ENCODE measurements around the gene EXPH5. TPM values are rescaled to one million over a fixed set of nuclear protein-coding genes. Genes with fewer than 3 reads are reported as not detected.

The EXPH5 gene
- total and polyA plus RNA-seq, 9 of the 15 experiments (the other 6 are each of a cell fraction or from before 2014, with no cell fraction given) = 1.3 to 8.5 (median 4.8) TPM

DNA sequence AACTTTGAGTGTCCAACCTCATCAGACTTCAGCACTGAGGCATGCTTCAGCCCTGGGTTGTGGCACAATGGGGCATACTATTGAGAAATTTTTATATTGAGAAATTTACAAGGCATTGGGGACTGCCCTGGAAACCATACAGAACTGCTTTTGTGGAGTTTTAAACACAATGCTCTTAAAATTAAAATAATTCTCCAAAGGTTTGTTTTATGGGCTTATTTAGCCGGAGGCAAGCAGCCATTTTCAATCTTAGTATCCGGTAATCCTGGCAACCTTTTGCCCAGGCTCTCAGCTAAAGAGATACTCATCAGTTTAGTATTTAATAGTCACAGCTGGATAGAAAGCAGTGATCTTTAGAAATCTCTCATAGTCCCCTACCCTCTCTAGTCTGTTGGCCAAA lies 3.1 kb upstream of the EXPH5 start:
- H3K9ac ChIP-seq (ENCODE audit: insufficient read depth in 1 of 2, low read depth in 2 of 2, low read length in 2 of 2) = no peak overlapping the region
- peaks cover 17% of the 10 kb centered on the region for H3K79me2 ChIP-seq (ENCODE audit: control insufficient read depth, insufficient read depth, low read length)
- ATAC-seq = no peak
- DNase-seq (ENCODE audit: extremely low read depth in 1 of 4, low spot score in 3 of 4) = no peak
- WGBS (ENCODE audit: insufficient coverage, low coverage, missing lambda C conversion rate) = 43% methylated on average over 2 of the region's 2 CpGs
- 0 out of 2 replicates have a peak, but pooled peaks cover 2% of the 10 kb centered on the region for H4K20me1 ChIP-seq (replicated peaks; ENCODE audit: control insufficient read depth, insufficient read depth, low read length)
- ChIA-PET CTCF (ENCODE audit: low intra/inter-chr PET ratio) (no interaction called here), POLR2A (no interaction called here)
- in situ Hi-C loops (cut with MboI) = no loop called here
- no peak overlapping the region for H2AFZ ChIP-seq (ENCODE audit: low read depth, low read length)
- no peaks in the 10 kb centered on the region for H3K9me1 ChIP-seq (ENCODE audit: control insufficient read depth, insufficient read depth, low read length)
- no peaks in the 10 kb centered on the region for H3K27me3 ChIP-seq (ENCODE audit: control insufficient read depth in 2 of 2, insufficient read depth in 2 of 2, low read length in 2 of 2)
- no peak overlapping the region for H3K27ac ChIP-seq (ENCODE audit: extremely low read depth, low read depth, low read length)
- H3K4me2 ChIP-seq (ENCODE audit: insufficient read depth, low read length) = no peak overlapping the region
- intact Hi-C loops (cut with micrococcal nuclease) = no loop called here
- no peak for FAIRE-seq
- H3K4me3 ChIP-seq = no peak overlapping the region
- TF ChIP-seq NR1H2 (CRISPR knock-in tag; IDR thresholded peaks at IDR 0.05) = no peak
- no peak for TF ChIP-seq NCOA1 (IDR thresholded peaks at IDR 0.05; ENCODE audit: low read depth)
- TF ChIP-seq EZH2 (IDR thresholded peaks at IDR 0.05; ENCODE audit: borderline replicate concordance, low read depth, low read length) = no peak
- TF ChIP-seq, protein P1, sequence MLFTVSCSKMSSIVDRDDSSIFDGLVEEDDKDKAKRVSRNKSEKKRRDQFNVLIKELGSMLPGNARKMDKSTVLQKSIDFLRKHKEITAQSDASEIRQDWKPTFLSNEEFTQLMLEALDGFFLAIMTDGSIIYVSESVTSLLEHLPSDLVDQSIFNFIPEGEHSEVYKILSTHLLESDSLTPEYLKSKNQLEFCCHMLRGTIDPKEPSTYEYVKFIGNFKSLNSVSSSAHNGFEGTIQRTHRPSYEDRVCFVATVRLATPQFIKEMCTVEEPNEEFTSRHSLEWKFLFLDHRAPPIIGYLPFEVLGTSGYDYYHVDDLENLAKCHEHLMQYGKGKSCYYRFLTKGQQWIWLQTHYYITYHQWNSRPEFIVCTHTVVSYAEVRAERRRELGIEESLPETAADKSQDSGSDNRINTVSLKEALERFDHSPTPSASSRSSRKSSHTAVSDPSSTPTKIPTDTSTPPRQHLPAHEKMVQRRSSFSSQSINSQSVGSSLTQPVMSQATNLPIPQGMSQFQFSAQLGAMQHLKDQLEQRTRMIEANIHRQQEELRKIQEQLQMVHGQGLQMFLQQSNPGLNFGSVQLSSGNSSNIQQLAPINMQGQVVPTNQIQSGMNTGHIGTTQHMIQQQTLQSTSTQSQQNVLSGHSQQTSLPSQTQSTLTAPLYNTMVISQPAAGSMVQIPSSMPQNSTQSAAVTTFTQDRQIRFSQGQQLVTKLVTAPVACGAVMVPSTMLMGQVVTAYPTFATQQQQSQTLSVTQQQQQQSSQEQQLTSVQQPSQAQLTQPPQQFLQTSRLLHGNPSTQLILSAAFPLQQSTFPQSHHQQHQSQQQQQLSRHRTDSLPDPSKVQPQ (CRISPR knock-in tag; IDR thresholded peaks at IDR 0.05; ENCODE audit: borderline replicate concordance) = no peak
- no peak for TF ChIP-seq RNF2 (IDR thresholded peaks at IDR 0.05)
- no peak for TF ChIP-seq HNRNPK (IDR thresholded peaks at IDR 0.05; ENCODE audit: low read depth, low read length, poor library complexity, severe bottlenecking)
- TF ChIP-seq PCBP2 (IDR thresholded peaks at IDR 0.05; ENCODE audit: low read depth, low read length, poor library complexity, severe bottlenecking) = no peak
- TF ChIP-seq, protein P2, sequence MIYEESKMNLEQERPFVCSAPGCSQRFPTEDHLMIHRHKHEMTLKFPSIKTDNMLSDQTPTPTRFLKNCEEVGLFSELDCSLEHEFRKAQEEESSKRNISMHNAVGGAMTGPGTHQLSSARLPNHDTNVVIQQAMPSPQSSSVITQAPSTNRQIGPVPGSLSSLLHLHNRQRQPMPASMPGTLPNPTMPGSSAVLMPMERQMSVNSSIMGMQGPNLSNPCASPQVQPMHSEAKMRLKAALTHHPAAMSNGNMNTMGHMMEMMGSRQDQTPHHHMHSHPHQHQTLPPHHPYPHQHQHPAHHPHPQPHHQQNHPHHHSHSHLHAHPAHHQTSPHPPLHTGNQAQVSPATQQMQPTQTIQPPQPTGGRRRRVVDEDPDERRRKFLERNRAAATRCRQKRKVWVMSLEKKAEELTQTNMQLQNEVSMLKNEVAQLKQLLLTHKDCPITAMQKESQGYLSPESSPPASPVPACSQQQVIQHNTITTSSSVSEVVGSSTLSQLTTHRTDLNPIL (CRISPR knock-in tag; IDR thresholded peaks at IDR 0.05) = no peak
- no peak for TF ChIP-seq CTBP1 (IDR thresholded peaks at IDR 0.05; ENCODE audit: borderline replicate concordance)
- TF ChIP-seq ELF1 (tag; IDR thresholded peaks at IDR 0.05) = no peak
- no peak for TF ChIP-seq SUPT5H (IDR thresholded peaks at IDR 0.05)
- no TSS peak for BruUV-seq (replicated peaks)
- no peaks in the 10 kb centered on the region for H3K36me3 ChIP-seq (ENCODE audit: control insufficient read depth, insufficient read depth, low read length)
- H3K4me1 ChIP-seq (replicated peaks in 1 of 2; ENCODE audit: control insufficient read depth in 2 of 2, insufficient read depth in 2 of 2, low read length in 2 of 2) = peaks cover 11 to 20% of the 10 kb centered on the region in 2 experiments; a peak in 4 of 5 replicates
- H3K9me3 ChIP-seq (replicated peaks; ENCODE audit: control insufficient read depth, insufficient read depth, low read depth, low read length) = no peaks in the 10 kb centered on the region
